H1 (cell line): ENCODE measurements around the gene WDR45. TPM values are rescaled to one million over a fixed set of nuclear protein-coding genes. Genes with fewer than 3 reads are reported as not detected.

Source experiments
- CTCF ChIA-PET: fragments of 300-600 bp; sonication (Branson Sonifier 250); formaldehyde crosslinking; loops from one replicate; lab custom pipeline; 2021; ENCODE audit not compliant: partially characterized antibody; lab: Charles Lee
- POLR2A ChIA-PET: fragments of 300-600 bp; sonication (Branson Sonifier 250); formaldehyde crosslinking; loops from one replicate; lab custom pipeline; 2021; ENCODE audit warnings: inconsistent platforms; ENCODE audit not compliant: partially characterized antibody; lab: Charles Lee
- DNase-seq, 2 experiments: peaks; one replicate each; pipeline versions ENCODE4 v3.0.0 to v3.0.0-alpha.2; 2010 to 2022; ENCODE audit warnings: low spot score in 2 of 2, low read depth in 1 of 2, mixed read lengths in 1 of 2
- FAIRE-seq: peaks from 2 replicates; lab custom pipeline; 2011; peaks lifted over from hg19 to GRCh38; lab: Jason Lieb, UNC
- H2AFZ ChIP-seq: 2 replicates; pipeline ENCODE4 v1.8.1; 2012; ENCODE audit warnings: low read length, inconsistent platforms
- H2AK5ac ChIP-seq: 2 replicates; pipeline ENCODE4 v1.6.1; 2013; ENCODE audit warnings: low read depth, low read length
- H2BK120ac ChIP-seq: replicated peaks from 2 replicates; pipeline ENCODE3; 2013; ENCODE audit warnings: low read depth, low read length, inconsistent platforms
- H2BK12ac ChIP-seq: 2 replicates; pipeline ENCODE4 v1.6.1; 2013; ENCODE audit warnings: low read depth, low read length
- H2BK15ac ChIP-seq: 2 replicates; pipeline ENCODE4 v1.6.1; 2013; ENCODE audit warnings: low read length
- H2BK20ac ChIP-seq: 2 replicates; pipeline ENCODE4 v1.6.1; 2013; ENCODE audit warnings: low read length
- H2BK5ac ChIP-seq: 2 replicates; pipeline ENCODE4 v1.6.1; 2013; ENCODE audit warnings: low read depth, low read length
- H3K14ac ChIP-seq: 2 replicates; pipeline ENCODE4 v1.6.1; 2013; ENCODE audit warnings: inconsistent platforms; ENCODE audit not compliant: insufficient read length
- H3K18ac ChIP-seq: 2 replicates; pipeline ENCODE4 v1.6.1; 2013; ENCODE audit warnings: low read length; ENCODE audit errors: extremely low read depth
- H3K23ac ChIP-seq: 2 replicates; pipeline ENCODE4 v1.6.1; 2013; ENCODE audit warnings: inconsistent platforms; ENCODE audit not compliant: insufficient read length
- H3K23me2 ChIP-seq: 2 replicates; pipeline ENCODE4 v1.6.1; 2013; ENCODE audit warnings: low read depth, low read length
- H3K27ac ChIP-seq: 2 replicates; pipeline ENCODE4 v1.6.1; 2011; ENCODE audit warnings: low read depth, low read length, inconsistent platforms
- H3K27me3 ChIP-seq, 4 experiments: replicated peaks in 1 of 4; 1 replicate in 1 of 4; 2 replicates in 3 of 4; pipeline versions ENCODE4 v1.6.1 to v1.8.1; 2011 to 2013; ENCODE audit warnings: low read length in 3 of 4, mild to moderate bottlenecking in 3 of 4, inconsistent platforms in 2 of 4, mixed read lengths in 2 of 4, moderate library complexity in 1 of 4; ENCODE audit not compliant: control insufficient read depth in 3 of 4, insufficient read depth in 3 of 4; ENCODE audit errors: extremely low read depth in 1 of 4
- H3K36me3 ChIP-seq, 4 experiments: 2 replicates each; pipeline versions ENCODE4 v1.6.1 to v1.8.1; 2011 to 2013; ENCODE audit warnings: mild to moderate bottlenecking in 4 of 4, low read length in 3 of 4, moderate library complexity in 2 of 4, control low read depth in 1 of 4, inconsistent platforms in 1 of 4; ENCODE audit not compliant: insufficient read depth in 4 of 4, control insufficient read depth in 2 of 4
- H3K4ac ChIP-seq: replicated peaks from 2 replicates; pipeline ENCODE3; 2013; ENCODE audit warnings: low read length, low read depth, mixed read lengths, inconsistent platforms; ENCODE audit not compliant: insufficient read length
- H3K4me1 ChIP-seq, 4 experiments: replicated peaks in 1 of 4; 1 replicate in 1 of 4; 2 replicates in 3 of 4; pipeline versions ENCODE4 v1.6.1 to v1.8.1; 2011 to 2013; ENCODE audit warnings: low read length in 3 of 4, inconsistent platforms in 2 of 4, mixed read lengths in 1 of 4; ENCODE audit not compliant: insufficient read depth in 4 of 4, control insufficient read depth in 3 of 4
- H3K4me2 ChIP-seq, 2 experiments: 2 replicates each; pipeline versions ENCODE4 v1.6.1 to v1.8.1; 2011 to 2013; ENCODE audit warnings: low read depth in 2 of 2, low read length in 2 of 2, control low read depth in 1 of 2, inconsistent platforms in 1 of 2, mild to moderate bottlenecking in 1 of 2; ENCODE audit not compliant: insufficient read depth in 1 of 2
- H3K4me3 ChIP-seq, 4 experiments: fragments of 200-600, 300-600 bp in 1 of 4; sonication (generic), shearing (Covaris generic), sonication (Bioruptor Twin) in 1 of 4; 2 replicates each; pipeline versions ENCODE4 v1.5.1 to v1.8.1; 2011 to 2016; ENCODE audit warnings: low read length in 4 of 4, low read depth in 3 of 4, control low read depth in 2 of 4, inconsistent platforms in 2 of 4, mild to moderate bottlenecking in 2 of 4, mixed read lengths in 1 of 4, moderate library complexity in 1 of 4; ENCODE audit not compliant: insufficient read depth in 2 of 4; ENCODE audit errors: extremely low read depth in 1 of 4
- H3K56ac ChIP-seq: replicated peaks from 2 replicates; pipeline ENCODE3; 2013; ENCODE audit warnings: low read depth, mild to moderate bottlenecking, mixed read lengths, low read length, inconsistent platforms; ENCODE audit not compliant: insufficient read length
- H3K79me1 ChIP-seq: 2 replicates; pipeline ENCODE4 v1.6.1; 2013; ENCODE audit warnings: low read depth, low read length, control low read depth
- H3K79me2 ChIP-seq, 2 experiments: 2 replicates each; pipeline versions ENCODE4 v1.6.1 to v1.8.1; 2012 to 2013; ENCODE audit warnings: low read length in 2 of 2, mild to moderate bottlenecking in 2 of 2, inconsistent platforms in 1 of 2; ENCODE audit not compliant: insufficient read depth in 2 of 2, control insufficient read depth in 1 of 2
- H3K9ac ChIP-seq, 4 experiments: replicated peaks in 1 of 4; 1 replicate in 1 of 4; 2 replicates in 3 of 4; pipeline versions ENCODE4 v1.6.1 to v1.8.1; 2011 to 2013; ENCODE audit warnings: low read depth in 3 of 4, low read length in 3 of 4, control low read depth in 2 of 4, mild to moderate bottlenecking in 2 of 4, moderate library complexity in 2 of 4, inconsistent platforms in 1 of 4; ENCODE audit errors: extremely low read depth in 1 of 4
- H3K9me3 ChIP-seq, 2 experiments: 2 replicates each; pipeline versions ENCODE4 v1.6.1 to v1.8.1; 2012 to 2013; ENCODE audit warnings: mild to moderate bottlenecking in 2 of 2, moderate library complexity in 2 of 2, control low read depth in 1 of 2, inconsistent platforms in 1 of 2, low read depth in 1 of 2, low read length in 1 of 2, mixed read lengths in 1 of 2; ENCODE audit not compliant: insufficient read depth in 2 of 2
- H4K20me1 ChIP-seq, 2 experiments: replicated peaks in 1 of 2; 2 replicates each; pipeline versions ENCODE3 to v1.8.1; 2011 to 2013; ENCODE audit warnings: inconsistent platforms in 2 of 2, low read length in 2 of 2, mild to moderate bottlenecking in 1 of 2; ENCODE audit not compliant: insufficient read depth in 2 of 2, control insufficient read depth in 1 of 2
- H4K5ac ChIP-seq: 2 replicates; pipeline ENCODE4 v1.6.1; 2013; ENCODE audit warnings: low read length, low read depth, mixed read lengths, inconsistent platforms; ENCODE audit not compliant: insufficient read length
- H4K8ac ChIP-seq: 2 replicates; pipeline ENCODE4 v1.8.0; 2013; ENCODE audit warnings: mild to moderate bottlenecking, moderate library complexity, low read length, inconsistent platforms; ENCODE audit not compliant: insufficient read depth; ENCODE audit errors: extremely low read depth
- H4K91ac ChIP-seq: replicated peaks from 2 replicates; pipeline ENCODE3; 2013; ENCODE audit warnings: low read length, mixed read lengths, inconsistent platforms; ENCODE audit not compliant: insufficient read length
- CBX8 ChIP-seq: fragments of 300-800, 300-1000 bp; sonication (generic); IDR thresholded peaks from 2 replicates; pipeline ENCODE4 v1.7.1; 2016; ENCODE audit warnings: low read depth, low read length, borderline replicate concordance
- EGR1 ChIP-seq: IDR thresholded peaks from 2 replicates; pipeline ENCODE4 v1.6.1; 2011; ENCODE audit warnings: low read depth, low read length, borderline replicate concordance
- HDAC6 ChIP-seq: IDR thresholded peaks from one replicate; pipeline ENCODE4 v1.7.1; 2012; ENCODE audit warnings: low read depth, mild to moderate bottlenecking, inconsistent platforms, low read length, moderate library complexity
- KDM4A ChIP-seq: IDR thresholded peaks from one replicate; pipeline ENCODE4 v1.7.1; 2012; ENCODE audit warnings: low read depth, mild to moderate bottlenecking, moderate library complexity, low read length, inconsistent platforms; ENCODE audit not compliant: severe bottlenecking
- MAX ChIP-seq: IDR thresholded peaks from 2 replicates; pipeline ENCODE4 v1.6.1; 2012; ENCODE audit warnings: inconsistent platforms
- NANOG ChIP-seq: IDR thresholded peaks from 2 replicates; pipeline ENCODE4 v1.6.1; 2011; ENCODE audit warnings: low read length, low read depth, mild to moderate bottlenecking, inconsistent platforms; ENCODE audit not compliant: insufficient read depth, poor library complexity, severe bottlenecking
- NRF1 ChIP-seq: IDR thresholded peaks from 2 replicates; pipeline ENCODE4 v1.6.1; 2011; ENCODE audit warnings: mild to moderate bottlenecking, low read depth, low read length, improper control_type of control experiment
- POLR2A ChIP-seq, 2 experiments: IDR thresholded peaks; 1 replicate in 1 of 2; 2 replicates in 1 of 2; pipeline ENCODE4 v1.6.1; 2011; ENCODE audit warnings: low read depth in 2 of 2, low read length in 2 of 2, mild to moderate bottlenecking in 2 of 2; ENCODE audit errors: control extremely low read depth in 1 of 2
- RXRA ChIP-seq: IDR thresholded peaks from 2 replicates; pipeline ENCODE4 v1.6.1; 2011; ENCODE audit warnings: low read depth, mild to moderate bottlenecking, low read length, moderate library complexity; ENCODE audit not compliant: insufficient read depth
- USF2 ChIP-seq: IDR thresholded peaks from 2 replicates; pipeline ENCODE4 v1.6.1; 2011; ENCODE audit warnings: low read length, improper control_type of control experiment
- WGBS, 2 experiments: shearing (Covaris generic) in 1 of 2; methylation state at CpG; one replicate each; pipeline versions ENCODE4 v1.1.6 to v1.1.7; 2013 to 2015; ENCODE audit warnings: low lambda C conversion rate in 2 of 2, mixed read lengths in 2 of 2, inconsistent platforms in 1 of 2, low coverage in 1 of 2, missing lambda C conversion rate in 1 of 2; ENCODE audit not compliant: insufficient replicate concordance in 2 of 2, insufficient coverage in 1 of 2, insufficient read length in 1 of 2; ENCODE audit errors: extremely low coverage in 1 of 2, missing lambda C conversion rate in 1 of 2; 5-methylcytosine and 5-hydroxymethylcytosine counted together
- polyA plus RNA-seq, 7 experiments: library from polyadenylated mRNA; depleted of rRNA in 3 of 7; stranded (reverse) in 5 of 7; unstranded in 2 of 7; fragments of >200 nt in 5 of 7; fragments of 200-250 nt in 2 of 7; gene quantifications; 1 replicate in 5 of 7; 2 replicates in 1 of 7; 4 replicates in 1 of 7; pipeline versions ENCODE4 v1.2.1 to v1.2.3, GENCODE V29; 2011 to 2013; ENCODE audit warnings: missing spikeins in 2 of 7, mixed read lengths in 2 of 7
- total RNA-seq: library from RNA; stranded (reverse); fragmentation: NEBNext Ultra II Directional; extraction: Animal tissue kit (Norgen Biotek cat#: 25700); gene quantifications from 2 replicates; pipeline ENCODE4 v1.2.1, GENCODE V29; 2021

The WDR45 gene
- total and polyA plus RNA-seq, 2 of the 8 experiments (the other 6 are each of a cell fraction or from before 2014, with no cell fraction given) = 27.9 to 49.7 TPM

- no peak overlapping the region for H2BK20ac ChIP-seq
- H3K4ac ChIP-seq = no peak overlapping the region
- H3K36me3 ChIP-seq = peaks cover 0 to 12% (median 3%) of the 10 kb centered on the region in 4 experiments; a peak in 2 of 8 replicates
- H3K4me3 ChIP-seq = no peak overlapping the region
- no peak overlapping the region for H3K9ac ChIP-seq
- TF ChIP-seq HDAC6 (no peak), EGR1 (no peak), MAX (no peak), NRF1 (no peak), RXRA (no peak), POLR2A (IDR thresholded peaks at IDR 0.05; ENCODE audit: control extremely low read depth in 1 of 2, low read depth in 2 of 2, low read length in 2 of 2) (no peak), USF2 (no peak), KDM4A (no peak), NANOG (no peak), CBX8 (no peak)
- H3K4me2 ChIP-seq = no peak overlapping the region
- H3K27ac ChIP-seq = no peak overlapping the region
- peaks cover 0 to 1% of the 10 kb centered on the region in 2 experiments for H4K20me1 ChIP-seq
- no peak overlapping the region for H4K5ac ChIP-seq
- FAIRE-seq (no peak), DNase-seq (no peak)
- no peak overlapping the region for H2BK120ac ChIP-seq
- CTCF ChIA-PET = interaction anchor here (1.4 kb wide), 1 partner anchor 10 kb away, joined by 4 read pairs; no protein-coding TSS in a partner anchor
- no peak overlapping the region for H2BK15ac ChIP-seq
- WGBS, 2 experiments = 83% methylated on average over 1 of the region's 2 CpGs; no CpG with 5 or more reads in 1 of the 2 experiments
- H3K18ac ChIP-seq = no peak overlapping the region
- no peaks in the 10 kb centered on the region for H3K79me2 ChIP-seq
- no peak overlapping the region for H4K8ac ChIP-seq
- no peaks in the 10 kb centered on the region for H3K79me1 ChIP-seq
- H2BK12ac ChIP-seq = no peak overlapping the region
- POLR2A ChIA-PET = interaction anchor here (1.6 kb wide), 1 partner anchor 154 kb away, joined by 3 read pairs; no protein-coding TSS in a partner anchor
- no peak overlapping the region for H2BK5ac ChIP-seq
- H4K91ac ChIP-seq = no peak overlapping the region
- no peaks in the 10 kb centered on the region for H3K23me2 ChIP-seq
- H3K4me1 ChIP-seq = 0 out of 7 replicates have a peak, but pooled peaks cover 0 to under 1% (median 0%) of the 10 kb centered on the region in 4 experiments
- no peak overlapping the region for H3K14ac ChIP-seq
- no peaks in the 10 kb centered on the region for H3K27me3 ChIP-seq
- no peak overlapping the region for H3K23ac ChIP-seq
- no peaks in the 10 kb centered on the region for H3K9me3 ChIP-seq
- no peak overlapping the region for H2AK5ac ChIP-seq
- H2AFZ ChIP-seq = no peak overlapping the region
- H3K56ac ChIP-seq = no peak overlapping the region
Measured at GRCh38 chrX:49066278-49066677, 13.4 kb downstream of the WDR45 start.
